GM21717 (cell line): ENCODE data around the gene SDC3.
"Not testable (repeated sequence)": the region's sequence is repeated elsewhere in the genome, so short reads cannot be mapped to it uniquely, and the experiment has no call there.

Source experiments
- ATAC-seq: cut with Tn5 transposase; IDR thresholded peaks from one replicate; pipeline ENCODE4 v1.9.1; 2021; ENCODE audit warnings: mild to moderate bottlenecking, moderate library complexity; ENCODE audit not compliant: unreplicated experiment

SDC3 gene

DNA sequence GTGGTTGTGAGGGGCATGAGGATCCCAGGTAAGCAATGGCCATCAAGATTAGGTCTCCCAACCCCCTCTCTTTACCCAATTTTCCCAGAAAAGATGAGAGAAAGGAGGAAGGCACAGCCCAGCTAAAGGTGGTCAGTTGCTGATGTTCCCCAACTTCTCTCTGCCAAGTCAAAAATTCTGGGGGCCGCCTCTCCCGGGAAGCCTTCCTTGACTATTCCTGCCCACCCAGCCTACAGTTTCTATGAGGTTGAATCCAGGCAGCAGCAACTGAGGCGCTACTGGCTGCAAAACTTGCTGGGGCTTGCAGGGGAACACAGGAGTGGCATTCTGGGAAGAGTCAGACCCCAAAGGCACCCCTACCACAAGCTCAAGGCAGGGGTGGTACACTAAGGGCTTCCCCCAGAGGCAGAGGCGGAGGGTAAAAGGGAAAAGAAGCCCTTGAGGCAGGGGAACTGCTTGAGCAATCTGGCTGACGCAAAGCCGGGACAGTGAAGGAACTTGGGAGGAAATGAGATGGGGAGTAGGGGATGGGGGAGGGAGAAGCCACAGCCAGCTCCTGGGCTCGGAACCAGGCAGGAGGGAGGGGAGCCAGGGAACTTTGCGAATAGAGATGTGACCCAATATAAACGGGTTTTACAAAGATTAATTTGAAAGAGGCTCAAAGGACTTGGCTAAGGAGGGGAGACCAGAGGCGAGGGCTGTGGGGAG lies 31.2 kb downstream of the SDC3 start:
- no peak for ATAC-seq

DNA sequence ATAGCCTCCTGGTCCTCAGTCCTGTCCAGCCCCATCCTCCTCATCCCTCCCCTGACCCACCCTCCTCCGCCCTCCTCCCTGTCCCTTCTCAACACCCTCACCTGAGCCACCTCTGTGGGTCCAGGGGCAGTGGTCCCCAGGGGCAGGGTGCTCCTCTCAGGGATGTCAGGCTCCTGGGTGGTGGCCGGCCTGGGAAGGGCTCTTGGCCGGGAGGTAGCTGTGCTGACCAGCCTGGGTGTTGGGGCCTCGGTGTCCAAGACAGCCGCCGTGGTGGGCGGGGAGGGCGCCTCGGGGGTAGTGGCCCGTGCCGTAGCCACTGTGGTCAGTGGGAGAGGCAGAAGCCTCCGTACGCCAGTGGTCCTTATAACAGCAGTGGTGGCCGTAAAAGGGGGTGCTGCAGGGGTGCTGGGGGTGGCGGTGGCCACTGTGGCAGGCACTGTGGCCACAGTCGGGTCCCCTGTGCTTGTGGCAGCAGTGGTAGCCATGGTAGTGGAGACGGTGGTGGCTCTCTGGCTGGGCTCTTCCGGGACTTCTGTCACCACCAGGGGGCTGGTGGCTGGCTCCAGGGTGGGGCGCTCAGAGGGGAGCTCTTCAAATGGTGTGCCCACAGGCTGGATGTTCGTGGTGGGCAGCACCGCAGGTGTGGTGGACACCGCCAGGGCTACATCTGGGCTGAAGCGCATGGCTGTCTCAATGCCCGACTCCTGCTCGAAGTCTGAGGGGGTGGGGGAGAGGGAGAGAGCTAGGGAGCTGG lies 31.9 kb downstream of the SDC3 start:
- ATAC-seq: no peak

DNA sequence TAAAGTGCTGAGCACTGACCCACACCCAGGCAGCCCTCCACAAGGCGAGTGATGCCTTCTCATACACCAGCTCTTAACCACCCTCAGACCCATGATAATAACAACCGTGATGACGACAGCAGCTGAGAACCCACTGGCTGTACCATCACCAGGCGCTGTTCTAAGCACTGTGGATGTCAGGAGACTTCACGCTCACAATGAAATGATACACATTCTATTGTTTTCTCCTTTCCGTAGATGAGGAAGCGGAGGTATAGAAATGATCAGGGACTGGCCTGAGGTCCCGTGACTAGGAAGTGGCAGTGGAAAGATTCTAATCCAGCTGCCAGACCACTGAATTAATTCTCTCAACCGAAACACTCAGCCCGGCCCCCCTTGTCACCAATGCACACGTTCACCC lies 32.6 kb downstream of the SDC3 start:
- ATAC-seq: no peak

DNA sequence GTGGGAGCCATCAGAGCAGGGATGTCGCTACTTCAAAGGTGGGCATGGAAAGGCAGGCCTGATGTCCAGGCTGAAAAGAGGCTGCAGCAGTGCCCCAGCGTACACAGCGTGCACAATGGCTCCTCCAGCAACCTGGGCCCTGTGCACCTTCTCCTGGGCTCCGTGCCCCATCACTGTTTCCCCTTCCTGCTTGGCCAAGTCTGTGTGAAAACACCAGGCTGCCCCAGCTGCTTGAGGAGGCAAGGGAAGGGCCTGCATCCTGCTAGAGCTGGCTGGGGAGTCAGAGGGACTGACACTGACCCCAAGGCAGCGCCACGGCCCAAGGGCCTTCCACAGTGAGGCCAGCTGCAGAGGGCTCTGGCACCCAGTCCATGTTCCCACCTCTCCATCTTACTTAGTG lies 33.4 kb downstream of the SDC3 start:
- no peak for ATAC-seq

DNA sequence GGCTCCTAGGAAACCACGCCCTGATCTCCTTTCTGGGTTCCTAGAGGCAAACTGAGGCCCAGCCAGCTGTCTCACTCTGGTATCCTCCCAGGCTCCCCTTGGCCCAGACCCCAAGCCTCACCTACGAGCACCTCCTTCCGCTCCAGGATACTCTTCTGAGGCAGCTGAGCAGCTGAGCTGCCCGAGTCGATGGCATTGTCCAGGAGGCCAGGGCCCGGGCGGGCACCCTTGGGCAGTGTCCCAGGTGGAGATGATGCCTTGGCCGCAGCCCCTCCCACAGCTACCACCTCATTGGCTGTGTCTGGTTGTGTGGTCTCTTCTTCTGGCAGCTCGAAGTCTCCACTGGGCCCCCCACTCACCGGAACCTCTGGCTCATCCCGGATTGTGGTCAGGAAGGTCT lies 34.4 kb downstream of the SDC3 start:
- no peak for ATAC-seq

DNA sequence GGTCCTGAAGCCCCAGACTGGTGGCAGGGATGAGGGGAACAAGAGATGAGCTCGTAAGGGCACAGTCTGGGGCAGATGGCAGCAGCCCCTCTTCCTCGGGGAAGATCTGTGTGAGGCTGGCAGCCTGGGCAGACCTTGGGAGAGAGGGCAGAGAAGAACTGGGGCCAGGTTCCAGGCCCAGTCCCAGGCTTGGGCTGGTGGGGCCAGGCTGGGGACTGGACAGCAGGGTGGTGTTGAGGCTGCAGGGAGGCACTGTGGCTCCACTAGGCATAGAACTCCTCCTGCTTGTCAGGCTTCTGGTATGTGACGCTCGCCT lies 35.7 kb downstream of the SDC3 start:
- no peak for ATAC-seq

DNA sequence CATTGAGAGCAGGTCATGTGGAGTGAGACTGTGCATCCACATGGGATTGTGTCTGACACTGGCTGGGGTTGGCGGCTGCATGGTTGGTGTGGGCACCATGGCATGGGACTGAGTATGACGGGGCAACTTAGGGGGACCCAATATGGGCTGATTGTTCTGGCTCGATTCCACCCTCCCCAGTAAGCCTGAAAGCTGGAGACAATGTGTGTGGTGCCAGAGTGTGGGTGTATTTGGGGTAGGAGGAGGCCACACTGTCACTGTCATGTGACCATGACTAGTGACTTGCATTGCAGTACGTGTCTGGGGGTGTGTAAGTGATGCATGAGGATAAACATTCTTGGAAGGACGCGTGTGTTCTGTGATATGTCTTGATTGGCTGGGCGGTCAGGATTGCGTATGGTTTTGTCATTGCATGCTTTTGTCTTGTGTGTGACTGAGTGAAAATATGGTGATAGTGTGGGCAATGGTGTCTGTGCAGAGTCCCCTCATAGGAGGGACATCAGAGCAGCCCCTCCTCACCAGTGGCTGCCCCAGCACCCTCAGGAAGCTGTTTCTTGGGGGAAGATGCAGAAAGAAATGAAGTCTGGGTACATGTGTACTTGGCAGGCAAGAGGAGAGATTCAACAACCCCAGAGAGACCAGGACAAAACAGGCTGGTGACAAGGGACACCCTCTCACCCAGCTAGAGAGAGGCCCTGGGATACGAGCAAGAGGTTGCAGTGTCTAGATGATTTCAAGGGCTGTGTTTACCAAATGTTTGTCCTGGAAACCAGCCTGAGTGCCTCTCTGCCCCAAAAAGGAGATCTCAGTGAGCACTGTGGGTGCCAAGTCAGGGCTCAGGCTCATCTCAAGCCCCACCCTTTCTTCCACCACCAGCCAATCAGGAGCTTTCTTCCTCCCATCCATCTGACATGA lies 36.3 kb downstream of the SDC3 start:
- ATAC-seq: no peak

DNA sequence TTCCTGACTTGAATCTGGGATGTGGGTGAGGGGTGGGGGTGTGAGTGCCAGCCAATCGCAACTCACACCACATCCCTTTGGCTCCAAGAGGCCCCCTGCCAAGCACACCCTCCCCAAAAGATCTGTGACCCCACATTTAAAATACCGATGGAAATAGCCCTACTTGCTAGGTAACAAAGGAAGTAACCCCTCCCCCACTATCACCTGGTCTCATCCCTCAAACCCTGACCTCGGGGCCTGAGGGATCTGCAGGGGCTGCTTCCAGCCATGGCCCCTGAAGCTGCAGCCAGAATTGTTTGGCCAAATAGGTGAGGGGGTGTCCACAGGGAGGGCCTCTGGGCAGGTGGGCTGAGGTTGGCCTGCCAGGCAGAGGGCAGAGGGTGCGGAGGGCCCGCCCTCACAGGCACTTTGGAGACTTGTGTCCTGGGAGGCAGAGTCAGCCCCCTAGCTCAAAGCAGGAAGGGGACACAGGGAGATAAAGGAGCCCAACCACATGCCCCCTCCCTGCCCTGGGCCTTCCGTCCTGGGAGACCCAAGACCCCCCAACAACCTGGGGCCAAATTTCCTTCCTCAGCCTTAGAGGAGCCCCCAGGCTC lies 37.2 kb downstream of the SDC3 start:
- no peak for ATAC-seq

DNA sequence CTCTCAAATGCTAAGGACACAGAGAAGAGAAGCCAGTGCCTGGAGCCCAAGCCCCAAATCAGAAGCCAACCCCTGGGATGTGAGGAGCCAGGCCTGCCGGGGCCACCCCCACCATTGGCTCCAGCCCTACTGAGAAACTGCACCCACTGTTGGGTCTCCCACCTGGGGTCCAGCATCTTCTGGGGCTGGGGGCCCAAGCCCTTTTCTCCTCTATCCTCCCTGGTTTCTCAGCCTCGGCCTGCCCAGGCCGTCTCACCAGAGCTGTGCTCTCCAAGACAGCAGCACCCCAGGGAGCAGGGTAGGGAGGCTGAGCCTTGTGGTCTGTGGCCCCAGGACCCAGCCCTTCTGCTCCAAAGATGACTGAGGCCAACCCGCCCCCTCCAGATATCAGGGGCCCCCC lies 37.9 kb downstream of the SDC3 start:
- ATAC-seq: no peak

DNA sequence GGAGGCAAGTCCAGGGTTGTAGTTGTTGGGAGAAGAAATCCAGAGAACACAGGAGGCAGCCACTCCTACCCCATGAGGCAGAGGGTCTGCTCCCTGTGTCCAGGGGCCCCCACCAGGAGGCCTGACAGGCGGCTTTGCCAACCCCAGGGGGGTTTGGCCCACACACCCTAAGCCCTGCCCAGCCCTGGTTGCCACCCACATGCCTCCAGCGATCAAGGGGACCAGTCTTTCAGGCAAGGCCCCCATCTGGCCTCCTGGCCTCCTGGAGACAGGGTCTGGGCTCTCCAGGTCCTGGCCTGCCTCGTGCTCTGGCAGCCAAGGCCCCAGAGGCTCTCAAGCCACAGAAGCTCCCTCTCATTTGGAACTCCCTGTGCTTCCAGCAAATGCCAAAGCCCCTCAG lies 38.5 kb downstream of the SDC3 start:
- ATAC-seq: no peak

DNA sequence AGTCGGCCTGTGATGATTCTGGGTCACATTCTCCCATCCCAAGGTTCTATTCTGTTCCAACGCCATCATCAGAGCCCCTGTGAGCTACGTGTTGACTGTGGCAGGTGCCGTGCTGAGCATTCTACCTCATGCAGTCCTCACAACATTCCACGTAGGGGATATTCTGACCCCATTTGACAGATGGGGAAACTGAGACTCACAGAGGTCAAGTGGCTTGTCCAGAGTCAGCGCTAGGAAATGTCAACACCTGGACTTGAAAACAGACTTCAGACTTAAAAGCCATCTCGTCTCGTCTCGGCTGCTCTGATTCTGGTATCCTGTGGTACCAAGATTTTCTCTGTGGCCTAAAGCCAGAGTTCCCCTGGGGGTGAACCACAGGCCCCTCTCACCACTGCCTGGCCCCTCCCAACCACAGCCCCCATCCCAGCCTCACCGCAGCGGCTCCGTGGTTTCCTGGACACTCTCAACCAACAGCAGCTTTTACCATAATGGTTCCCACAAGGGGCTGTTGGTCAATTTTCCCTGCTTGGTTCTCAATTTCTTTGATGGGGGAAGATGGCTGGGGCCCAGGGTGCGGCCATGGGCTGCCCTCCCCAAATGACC lies 39.6 kb downstream of the SDC3 start:
- ATAC-seq: no peak

DNA sequence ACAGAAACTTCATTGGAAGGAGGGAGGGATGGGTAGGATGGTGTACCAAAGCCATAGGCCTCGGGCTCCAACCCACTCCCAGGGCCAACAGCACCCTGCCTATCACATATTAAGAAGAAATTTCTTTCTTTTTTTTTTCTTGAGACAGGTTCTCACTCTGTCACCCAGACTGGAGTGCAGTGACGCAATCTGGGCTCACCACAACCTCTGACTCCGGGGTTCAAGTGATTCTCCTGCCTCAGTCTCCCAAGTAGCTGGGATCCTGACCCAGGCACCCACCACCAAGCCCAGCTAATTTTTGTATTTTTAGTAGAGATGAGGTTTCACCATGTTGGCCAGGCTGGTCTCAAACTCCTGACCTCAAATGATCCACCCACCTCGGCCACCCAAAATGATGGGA lies 40.5 kb downstream of the SDC3 start:
- ATAC-seq: not testable (repeated sequence)

DNA sequence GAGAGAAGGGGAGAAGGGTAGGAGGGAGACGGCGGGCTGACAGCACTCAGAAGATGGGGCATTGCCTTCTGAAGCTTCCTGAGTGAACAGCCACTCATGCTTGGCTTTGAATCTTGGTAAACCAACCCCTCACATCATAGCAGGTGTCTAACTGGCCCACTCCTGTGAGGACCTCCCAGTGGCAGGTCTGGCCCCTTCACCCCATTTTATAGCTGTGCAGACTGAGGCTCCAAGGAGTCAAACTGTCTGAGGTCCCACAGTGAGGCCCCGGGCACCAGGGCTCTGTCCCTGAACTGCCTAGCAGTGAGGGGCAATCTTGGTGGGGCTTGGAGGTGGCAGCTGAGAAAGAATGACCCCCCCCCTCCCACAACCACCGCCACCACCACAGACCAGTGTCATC lies 41.0 kb downstream of the SDC3 start:
- ATAC-seq: no peak

DNA sequence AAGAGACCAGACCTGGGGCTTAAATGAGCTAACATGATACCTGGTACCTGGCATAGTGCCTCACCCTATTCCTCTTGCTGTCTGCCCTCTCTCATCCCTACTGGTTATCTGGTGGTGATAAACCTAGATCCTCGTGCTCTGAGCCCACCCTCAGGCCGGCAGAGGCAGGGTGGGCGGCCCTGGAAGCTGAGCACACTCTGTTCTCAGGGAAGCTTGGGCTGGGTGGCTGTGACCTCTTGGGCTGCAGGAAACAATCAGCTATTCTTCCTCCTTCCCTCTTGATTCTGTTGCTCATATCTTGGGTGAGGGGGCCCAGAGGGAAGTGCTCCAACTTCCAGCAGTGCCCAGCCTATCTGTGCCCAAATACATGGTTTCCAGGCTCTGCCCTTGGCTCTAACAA lies 42.0 kb downstream of the SDC3 start:
- no peak for ATAC-seq

DNA sequence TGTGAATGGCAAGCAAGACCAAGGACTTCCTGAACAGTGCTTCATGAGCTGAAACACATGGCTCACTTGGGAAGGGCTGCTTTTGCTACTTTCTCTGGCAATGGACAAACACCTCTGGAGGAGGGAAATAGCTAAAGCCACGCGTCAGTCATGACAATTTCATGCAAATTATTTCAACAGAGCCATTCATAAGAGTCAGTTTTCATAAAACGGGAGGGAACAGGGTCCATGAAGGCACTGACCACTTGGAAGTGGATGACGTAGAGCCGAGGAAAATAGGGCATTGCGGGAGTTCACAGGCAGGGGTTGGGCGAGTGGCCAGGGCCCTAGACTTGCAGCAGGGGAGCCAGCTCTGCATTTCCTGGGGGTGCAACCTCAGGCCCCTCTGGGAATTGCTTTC lies 43.9 kb downstream of the SDC3 start:
- no peak for ATAC-seq

DNA sequence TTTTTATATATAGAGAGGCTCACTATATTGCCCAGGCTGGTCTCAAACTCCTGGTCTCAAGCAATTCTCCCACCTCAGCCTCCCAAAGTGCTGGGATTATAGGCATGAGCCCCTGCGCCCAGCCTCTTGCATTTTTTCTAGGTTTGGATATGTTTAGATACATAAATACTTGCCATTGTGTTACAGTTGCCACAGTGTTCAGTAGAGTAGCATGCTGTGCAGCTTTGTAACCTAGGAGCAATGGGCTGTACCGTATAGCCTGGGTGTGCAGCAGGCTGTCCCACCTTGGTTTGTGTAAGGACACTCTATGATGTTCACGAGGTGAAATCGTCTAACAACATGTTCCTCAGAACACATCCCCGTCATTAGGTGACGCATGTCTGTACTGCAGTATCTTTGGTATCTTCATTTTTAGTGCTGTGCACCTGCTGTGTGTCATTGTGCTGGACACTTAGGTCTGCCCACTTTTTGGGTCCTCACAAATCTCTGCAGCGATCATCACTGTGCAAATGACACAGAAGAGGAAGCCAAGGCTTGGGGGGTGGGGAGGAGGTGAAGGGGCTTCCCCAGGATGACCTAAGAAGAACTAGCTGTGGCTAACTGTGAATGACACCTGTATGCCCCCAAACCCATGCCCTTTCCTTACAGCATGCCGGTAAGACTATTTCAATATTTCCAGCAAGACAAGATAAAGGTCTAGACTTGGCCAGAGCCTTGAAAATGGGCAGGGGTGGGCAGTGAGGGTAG lies 44.5 kb downstream of the SDC3 start:
- ATAC-seq: no peak

DNA sequence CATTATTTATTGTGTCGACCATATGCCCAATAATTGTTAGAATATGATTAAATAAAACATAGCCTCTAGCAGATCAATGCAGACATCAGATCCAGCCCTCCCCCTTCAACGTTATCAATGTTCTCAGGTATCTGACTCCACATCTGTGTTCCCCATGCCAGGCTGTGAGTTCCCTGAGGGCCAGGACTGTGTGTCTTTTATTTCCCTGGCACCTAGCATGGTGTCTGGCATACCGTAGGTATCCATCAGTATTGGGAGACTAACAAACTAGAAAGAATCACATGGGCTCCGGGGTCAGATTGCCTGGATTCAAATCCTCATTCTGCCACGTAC lies 48.3 kb downstream of the SDC3 start:
- ATAC-seq: no peak

DNA sequence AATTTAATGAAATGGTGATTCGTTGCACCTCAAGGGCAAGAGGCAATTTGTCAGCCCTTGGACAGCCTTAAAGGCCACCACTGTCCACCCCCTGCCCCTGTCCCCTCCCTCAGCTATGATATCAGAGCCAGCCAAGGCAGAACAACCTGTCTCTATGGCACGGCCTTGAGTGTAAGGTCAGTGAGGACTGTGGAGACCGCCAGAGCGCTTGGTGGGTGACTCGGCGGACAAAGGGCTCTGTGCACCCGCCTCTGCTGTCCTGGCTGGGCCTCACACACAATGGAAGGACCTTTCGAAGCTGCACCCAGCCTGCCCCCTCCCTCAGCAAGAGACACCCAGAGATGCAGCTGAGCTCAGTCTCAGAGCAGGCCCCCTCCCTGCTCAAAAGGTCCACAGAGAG lies 50.6 kb downstream of the SDC3 start:
- no peak for ATAC-seq

DNA sequence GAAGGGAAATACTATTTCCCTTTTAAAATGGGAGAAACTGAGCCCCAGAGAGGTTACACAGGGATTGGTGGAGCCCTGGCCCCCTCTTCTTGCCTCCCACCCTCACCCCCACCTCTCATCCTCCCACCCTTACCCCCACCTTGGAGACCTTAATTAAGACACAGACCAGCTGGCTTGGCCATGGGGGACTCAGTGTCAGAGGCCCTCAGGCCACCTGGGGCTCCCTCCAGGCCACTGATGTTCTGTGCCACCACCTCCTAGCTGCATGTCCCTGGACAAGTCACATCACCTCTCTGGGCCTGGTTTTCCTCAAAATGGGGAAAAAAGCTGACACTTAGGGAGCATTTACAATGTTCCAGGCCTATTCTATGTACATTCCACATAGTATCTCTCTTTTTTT lies 51.5 kb downstream of the SDC3 start:
- no peak for ATAC-seq

DNA sequence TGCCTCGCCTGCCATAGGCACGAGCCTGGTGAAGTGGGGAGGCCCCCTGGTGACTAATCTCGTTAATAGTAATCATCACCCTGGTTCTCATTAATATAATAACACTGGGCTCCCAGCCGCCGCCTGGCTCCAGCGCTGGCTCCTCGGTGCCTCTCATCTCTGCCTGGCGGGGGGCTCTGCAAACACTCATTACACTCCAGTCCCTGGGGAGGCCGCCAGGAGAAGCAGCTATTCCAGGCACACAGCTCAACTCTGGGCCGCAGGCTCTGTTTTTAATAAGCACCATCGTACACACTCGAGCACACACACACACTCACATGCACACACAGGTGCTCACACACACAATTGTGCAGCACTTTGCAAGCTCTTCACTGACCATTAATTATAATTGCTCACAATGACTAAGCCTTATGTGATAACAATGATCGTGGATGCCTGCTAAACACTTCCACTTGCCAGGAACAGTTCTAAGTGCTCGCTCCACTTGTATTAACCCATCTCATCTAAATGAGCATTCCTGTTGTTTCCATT lies 52.2 kb downstream of the SDC3 start:
- no peak for ATAC-seq
